ENCODE data around the gene TOX2.

- TF ChIP-seq POLR2A (IDR thresholded peaks at IDR 0.05; ENCODE audit: low read depth, low read length), result no peak
- no peak for TF ChIP-seq TAF1 (IDR thresholded peaks at IDR 0.05; ENCODE audit: borderline replicate concordance, low read depth, low read length)
- TF ChIP-seq POLR2AphosphoS5 (IDR thresholded peaks at IDR 0.05; ENCODE audit: low read depth, low read length), result no peak
Observed at GRCh38 chr20:43983904-43984361, 69.3 kb downstream of the TOX2 start.

Data from GM12892 (cell line).